M059J (cell line): Measurements from ENCODE around the gene C1orf210. TPM values are rescaled to one million over a fixed set of nuclear protein-coding genes. Genes with fewer than 3 reads are reported as not detected.
A peak's percentile ranks its signal among the peaks of the same experiment; 100 is the strongest.

ENCODE experiments used
- DNase-seq: peaks from one replicate; pipeline ENCODE4 v3.0.0-alpha.2; 2012; ENCODE audit warnings: low read depth
- total RNA-seq: library from RNA; depleted of rRNA; stranded (reverse); fragments of >200 nt; shearing (Covaris generic); gene quantifications from 2 replicates; pipeline ENCODE4 v1.2.3, GENCODE V29; 2014; rRNA removed

C1orf210 gene
- total RNA-seq: not detected in 2 replicates

GRCh38 chr1:43285269-43285990, at the start of gene C1orf210:
TSS of gene C1orf210 (minus strand) at chr1:43285581. CDS start at chr1:43283270, 2,311 bp downstream.
- no peak for DNase-seq

GRCh38 chr1:43334453-43335205, 49.2 kb upstream of the C1orf210 start:
- DNase-seq: no peak

- DNase-seq: no peak
Measured at GRCh38 chr1:43331688-43332087, 46.3 kb upstream of the C1orf210 start.

GRCh38 chr1:43329995-43330751, 44.8 kb upstream of the C1orf210 start:
- peak; percentile 83 for DNase-seq

- DNase-seq: peak; percentile 39
Measured at GRCh38 chr1:43327549-43328292, 42.3 kb upstream of the C1orf210 start.

- no peak for DNase-seq
Measured at GRCh38 chr1:43325381-43325780, 40.0 kb upstream of the C1orf210 start.

GRCh38 chr1:43324810-43325209, 39.4 kb upstream of the C1orf210 start:
- DNase-seq: no peak

GRCh38 chr1:43322506-43322905, 37.1 kb upstream of the C1orf210 start:
- DNase-seq: no peak

- peak; percentile 52 for DNase-seq
Measured at GRCh38 chr1:43321331-43321891, 36.0 kb upstream of the C1orf210 start.

- no peak for DNase-seq
Measured at GRCh38 chr1:43319766-43320165, 34.4 kb upstream of the C1orf210 start.

- DNase-seq: no peak
Measured at GRCh38 chr1:43319288-43319687, 33.9 kb upstream of the C1orf210 start.

GRCh38 chr1:43318831-43319230, 33.5 kb upstream of the C1orf210 start:
- DNase-seq: peak; percentile 24

- DNase-seq: no peak
Measured at GRCh38 chr1:43317817-43318471, 32.6 kb upstream of the C1orf210 start.

- DNase-seq: no peak
Measured at GRCh38 chr1:43316738-43317520, 31.5 kb upstream of the C1orf210 start.

- no peak for DNase-seq
Measured at GRCh38 chr1:43315963-43316737, 30.8 kb upstream of the C1orf210 start.

GRCh38 chr1:43315481-43315880, 30.1 kb upstream of the C1orf210 start:
- no peak for DNase-seq

- no peak for DNase-seq
Measured at GRCh38 chr1:43314233-43314632, 28.9 kb upstream of the C1orf210 start.

GRCh38 chr1:43313771-43314170, 28.4 kb upstream of the C1orf210 start:
- no peak for DNase-seq
